ENCODE results near the gene LRMDA. TPM values are rescaled to one million over a fixed set of nuclear protein-coding genes. Genes with fewer than 3 reads are reported as not detected.

Gene LRMDA
- total and polyA plus RNA-seq, 2 of the 13 experiments (the other 11 are each of a cell fraction or from before 2014, with no cell fraction given), result 13.4 to 22.0 TPM

DNA sequence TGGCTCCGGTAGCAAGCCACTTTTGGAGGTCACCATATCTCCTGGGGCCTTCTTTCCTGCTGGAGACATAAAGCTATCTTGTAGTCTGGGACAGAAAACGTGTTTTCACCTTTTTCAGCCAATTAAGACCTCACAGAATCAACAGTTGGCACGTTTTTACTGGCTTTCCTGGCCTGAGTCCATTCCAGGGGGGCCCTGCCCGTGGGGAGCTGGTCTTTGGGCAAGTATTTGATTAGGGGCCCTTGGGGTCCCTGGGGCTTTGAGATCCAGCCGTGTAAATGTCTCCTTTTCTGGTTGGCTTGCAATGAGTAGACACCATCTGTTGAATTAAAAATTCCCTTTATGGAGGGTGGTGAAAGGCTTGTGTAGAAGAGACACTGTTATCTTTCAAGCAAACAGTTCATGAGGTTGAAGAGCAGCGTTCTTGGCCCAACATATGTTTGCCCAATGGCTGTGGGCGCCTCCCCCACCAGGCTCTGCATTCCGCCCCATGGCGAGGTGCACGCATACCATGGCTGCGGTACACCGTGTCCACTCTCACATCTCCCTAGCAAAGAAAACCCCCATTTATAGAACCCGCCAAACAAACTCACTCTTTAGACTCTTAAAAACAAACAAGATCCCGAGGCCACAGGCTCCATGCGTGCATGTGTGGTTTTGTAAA lies 593.2 kb downstream of the LRMDA start (continued):
- TF ChIP-seq, protein P1, sequence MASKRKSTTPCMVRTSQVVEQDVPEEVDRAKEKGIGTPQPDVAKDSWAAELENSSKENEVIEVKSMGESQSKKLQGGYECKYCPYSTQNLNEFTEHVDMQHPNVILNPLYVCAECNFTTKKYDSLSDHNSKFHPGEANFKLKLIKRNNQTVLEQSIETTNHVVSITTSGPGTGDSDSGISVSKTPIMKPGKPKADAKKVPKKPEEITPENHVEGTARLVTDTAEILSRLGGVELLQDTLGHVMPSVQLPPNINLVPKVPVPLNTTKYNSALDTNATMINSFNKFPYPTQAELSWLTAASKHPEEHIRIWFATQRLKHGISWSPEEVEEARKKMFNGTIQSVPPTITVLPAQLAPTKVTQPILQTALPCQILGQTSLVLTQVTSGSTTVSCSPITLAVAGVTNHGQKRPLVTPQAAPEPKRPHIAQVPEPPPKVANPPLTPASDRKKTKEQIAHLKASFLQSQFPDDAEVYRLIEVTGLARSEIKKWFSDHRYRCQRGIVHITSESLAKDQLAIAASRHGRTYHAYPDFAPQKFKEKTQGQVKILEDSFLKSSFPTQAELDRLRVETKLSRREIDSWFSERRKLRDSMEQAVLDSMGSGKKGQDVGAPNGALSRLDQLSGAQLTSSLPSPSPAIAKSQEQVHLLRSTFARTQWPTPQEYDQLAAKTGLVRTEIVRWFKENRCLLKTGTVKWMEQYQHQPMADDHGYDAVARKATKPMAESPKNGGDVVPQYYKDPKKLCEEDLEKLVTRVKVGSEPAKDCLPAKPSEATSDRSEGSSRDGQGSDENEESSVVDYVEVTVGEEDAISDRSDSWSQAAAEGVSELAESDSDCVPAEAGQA (IDR thresholded peaks at IDR 0.05; ENCODE audit: low read depth), result 0 out of 2 replicates have a peak, but pooled peaks have one; percentile 42
- TF ChIP-seq, protein P1 (CRISPR knock-in tag; IDR thresholded peaks at IDR 0.05; ENCODE audit: borderline replicate concordance), result no peak
- TF ChIP-seq MED1 (CRISPR knock-in tag; IDR thresholded peaks at IDR 0.05), result peak; percentile 100
- no peak for TF ChIP-seq NFIB (CRISPR knock-in tag; IDR thresholded peaks at IDR 0.05; ENCODE audit: borderline replicate concordance)
- peak; percentile 92 for TF ChIP-seq PHF21A (CRISPR knock-in tag; IDR thresholded peaks at IDR 0.05)
- TF ChIP-seq SATB2 (CRISPR knock-in tag; IDR thresholded peaks at IDR 0.05), result no peak
- TF ChIP-seq ZNF33A (CRISPR knock-in tag; IDR thresholded peaks at IDR 0.05; ENCODE audit: borderline replicate concordance), result 0 out of 2 replicates have a peak, but pooled peaks have one; percentile 29
- no peak; the same call in 1 of the 2 replicates for TF ChIP-seq ZNF547 (CRISPR knock-in tag; IDR thresholded peaks at IDR 0.05)
- TF ChIP-seq POLR2A (IDR thresholded peaks at IDR 0.05; ENCODE audit: insufficient read depth in 1 of 2, low read depth in 2 of 2, low read length in 2 of 2), result 0 out of 4 replicates have a peak, but pooled peaks of 1 of the 2 experiments have one; percentile 41
- TF ChIP-seq TCF12 (IDR thresholded peaks at IDR 0.05), result no peak
- TF ChIP-seq TCF12 (CRISPR knock-in tag; IDR thresholded peaks at IDR 0.05), result peak; percentile 95
- peak; percentile 57 for TF ChIP-seq UBTF (CRISPR knock-in tag; IDR thresholded peaks at IDR 0.05)
- TF ChIP-seq, protein P2, sequence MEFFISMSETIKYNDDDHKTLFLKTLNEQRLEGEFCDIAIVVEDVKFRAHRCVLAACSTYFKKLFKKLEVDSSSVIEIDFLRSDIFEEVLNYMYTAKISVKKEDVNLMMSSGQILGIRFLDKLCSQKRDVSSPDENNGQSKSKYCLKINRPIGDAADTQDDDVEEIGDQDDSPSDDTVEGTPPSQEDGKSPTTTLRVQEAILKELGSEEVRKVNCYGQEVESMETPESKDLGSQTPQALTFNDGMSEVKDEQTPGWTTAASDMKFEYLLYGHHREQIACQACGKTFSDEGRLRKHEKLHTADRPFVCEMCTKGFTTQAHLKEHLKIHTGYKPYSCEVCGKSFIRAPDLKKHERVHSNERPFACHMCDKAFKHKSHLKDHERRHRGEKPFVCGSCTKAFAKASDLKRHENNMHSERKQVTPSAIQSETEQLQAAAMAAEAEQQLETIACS (CRISPR knock-in tag; IDR thresholded peaks at IDR 0.05), result no peak
- peak; percentile 69; the same call in 1 of the 2 replicates for TF ChIP-seq ZNF292 (CRISPR knock-in tag; IDR thresholded peaks at IDR 0.05; ENCODE audit: borderline replicate concordance, low read depth)
- TF ChIP-seq PTBP1 (IDR thresholded peaks at IDR 0.05; ENCODE audit: low read depth, low read length, poor library complexity, severe bottlenecking), result no peak
- no peak for TF ChIP-seq CBX2 (IDR thresholded peaks at IDR 0.05; ENCODE audit: low read depth, low read length)
- no peak for TF ChIP-seq CBX2 (CRISPR knock-in tag; IDR thresholded peaks at IDR 0.05; ENCODE audit: low read depth)
- peak; percentile 90 for TF ChIP-seq MEIS2 (CRISPR knock-in tag; IDR thresholded peaks at IDR 0.05)
- TF ChIP-seq RFX1 (IDR thresholded peaks at IDR 0.05), result no peak
- TF ChIP-seq ZNF317 (CRISPR knock-in tag; IDR thresholded peaks at IDR 0.05), result peak; percentile 83
- TF ChIP-seq IKZF1 (IDR thresholded peaks at IDR 0.05), result no peak

All from HepG2 (cell line).